ENCODE data around the gene ACAD9. TPM values are rescaled to one million over a fixed set of nuclear protein-coding genes. Genes with fewer than 3 reads are reported as not detected.
A peak's percentile ranks its signal among the peaks of the same experiment; 100 is the strongest.

The ACAD9 gene
- total and polyA plus RNA-seq, 2 of the 13 experiments (the other 11 are each of a cell fraction or from before 2014, with no cell fraction given) = 15.3 to 38.2 TPM

GRCh38 chr3:128950223-128950938 is 71.0 kb downstream of the ACAD9 start (continued):
- TF ChIP-seq ZNF740 (CRISPR knock-in tag; IDR thresholded peaks at IDR 0.05) (no peak), ZNF704 (CRISPR knock-in tag; IDR thresholded peaks at IDR 0.05; ENCODE audit: borderline replicate concordance) (no peak), KDM1A (CRISPR knock-in tag; IDR thresholded peaks at IDR 0.05) (no peak), MYC (CRISPR knock-in tag; IDR thresholded peaks at IDR 0.05; ENCODE audit: borderline replicate concordance) (0 out of 2 replicates have a peak, but pooled peaks have one; percentile 35), MEIS2 (CRISPR knock-in tag; IDR thresholded peaks at IDR 0.05) (no peak), TEAD2 (CRISPR knock-in tag; IDR thresholded peaks at IDR 0.05) (no peak), MZF1 (CRISPR knock-in tag; IDR thresholded peaks at IDR 0.05; ENCODE audit: borderline replicate concordance) (no peak), MIER3 (CRISPR knock-in tag; IDR thresholded peaks at IDR 0.05; ENCODE audit: borderline replicate concordance) (0 out of 2 replicates have a peak, but pooled peaks have one; percentile 22), ERF (CRISPR knock-in tag; IDR thresholded peaks at IDR 0.05) (peak; percentile 69; the same call in 1 of the 2 replicates), CENPX (CRISPR knock-in tag; IDR thresholded peaks at IDR 0.05) (no peak), CEBPG (CRISPR knock-in tag; IDR thresholded peaks at IDR 0.05) (peak; percentile 20; the same call in 1 of the 2 replicates), TCF7L2 (IDR thresholded peaks at IDR 0.05; ENCODE audit: low read depth, low read length) (no peak), ZNF260 (CRISPR knock-in tag; IDR thresholded peaks at IDR 0.05; ENCODE audit: borderline replicate concordance, low read depth) (no peak), ZNF205 (CRISPR knock-in tag; IDR thresholded peaks at IDR 0.05) (0 out of 2 replicates have a peak, but pooled peaks have one; percentile 51), ATF4 (CRISPR knock-in tag; IDR thresholded peaks at IDR 0.05) (no peak)
- TF ChIP-seq, protein P1, sequence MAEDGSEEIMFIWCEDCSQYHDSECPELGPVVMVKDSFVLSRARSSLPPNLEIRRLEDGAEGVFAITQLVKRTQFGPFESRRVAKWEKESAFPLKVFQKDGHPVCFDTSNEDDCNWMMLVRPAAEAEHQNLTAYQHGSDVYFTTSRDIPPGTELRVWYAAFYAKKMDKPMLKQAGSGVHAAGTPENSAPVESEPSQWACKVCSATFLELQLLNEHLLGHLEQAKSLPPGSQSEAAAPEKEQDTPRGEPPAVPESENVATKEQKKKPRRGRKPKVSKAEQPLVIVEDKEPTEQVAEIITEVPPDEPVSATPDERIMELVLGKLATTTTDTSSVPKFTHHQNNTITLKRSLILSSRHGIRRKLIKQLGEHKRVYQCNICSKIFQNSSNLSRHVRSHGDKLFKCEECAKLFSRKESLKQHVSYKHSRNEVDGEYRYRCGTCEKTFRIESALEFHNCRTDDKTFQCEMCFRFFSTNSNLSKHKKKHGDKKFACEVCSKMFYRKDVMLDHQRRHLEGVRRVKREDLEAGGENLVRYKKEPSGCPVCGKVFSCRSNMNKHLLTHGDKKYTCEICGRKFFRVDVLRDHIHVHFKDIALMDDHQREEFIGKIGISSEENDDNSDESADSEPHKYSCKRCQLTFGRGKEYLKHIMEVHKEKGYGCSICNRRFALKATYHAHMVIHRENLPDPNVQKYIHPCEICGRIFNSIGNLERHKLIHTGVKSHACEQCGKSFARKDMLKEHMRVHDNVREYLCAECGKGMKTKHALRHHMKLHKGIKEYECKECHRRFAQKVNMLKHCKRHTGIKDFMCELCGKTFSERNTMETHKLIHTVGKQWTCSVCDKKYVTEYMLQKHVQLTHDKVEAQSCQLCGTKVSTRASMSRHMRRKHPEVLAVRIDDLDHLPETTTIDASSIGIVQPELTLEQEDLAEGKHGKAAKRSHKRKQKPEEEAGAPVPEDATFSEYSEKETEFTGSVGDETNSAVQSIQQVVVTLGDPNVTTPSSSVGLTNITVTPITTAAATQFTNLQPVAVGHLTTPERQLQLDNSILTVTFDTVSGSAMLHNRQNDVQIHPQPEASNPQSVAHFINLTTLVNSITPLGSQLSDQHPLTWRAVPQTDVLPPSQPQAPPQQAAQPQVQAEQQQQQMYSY (CRISPR knock-in tag; IDR thresholded peaks at IDR 0.05) = no peak
- TF ChIP-seq, protein P2, sequence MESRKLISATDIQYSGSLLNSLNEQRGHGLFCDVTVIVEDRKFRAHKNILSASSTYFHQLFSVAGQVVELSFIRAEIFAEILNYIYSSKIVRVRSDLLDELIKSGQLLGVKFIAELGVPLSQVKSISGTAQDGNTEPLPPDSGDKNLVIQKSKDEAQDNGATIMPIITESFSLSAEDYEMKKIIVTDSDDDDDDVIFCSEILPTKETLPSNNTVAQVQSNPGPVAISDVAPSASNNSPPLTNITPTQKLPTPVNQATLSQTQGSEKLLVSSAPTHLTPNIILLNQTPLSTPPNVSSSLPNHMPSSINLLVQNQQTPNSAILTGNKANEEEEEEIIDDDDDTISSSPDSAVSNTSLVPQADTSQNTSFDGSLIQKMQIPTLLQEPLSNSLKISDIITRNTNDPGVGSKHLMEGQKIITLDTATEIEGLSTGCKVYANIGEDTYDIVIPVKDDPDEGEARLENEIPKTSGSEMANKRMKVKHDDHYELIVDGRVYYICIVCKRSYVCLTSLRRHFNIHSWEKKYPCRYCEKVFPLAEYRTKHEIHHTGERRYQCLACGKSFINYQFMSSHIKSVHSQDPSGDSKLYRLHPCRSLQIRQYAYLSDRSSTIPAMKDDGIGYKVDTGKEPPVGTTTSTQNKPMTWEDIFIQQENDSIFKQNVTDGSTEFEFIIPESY (CRISPR knock-in tag; IDR thresholded peaks at IDR 0.05) = no peak
- TF ChIP-seq, protein P3, sequence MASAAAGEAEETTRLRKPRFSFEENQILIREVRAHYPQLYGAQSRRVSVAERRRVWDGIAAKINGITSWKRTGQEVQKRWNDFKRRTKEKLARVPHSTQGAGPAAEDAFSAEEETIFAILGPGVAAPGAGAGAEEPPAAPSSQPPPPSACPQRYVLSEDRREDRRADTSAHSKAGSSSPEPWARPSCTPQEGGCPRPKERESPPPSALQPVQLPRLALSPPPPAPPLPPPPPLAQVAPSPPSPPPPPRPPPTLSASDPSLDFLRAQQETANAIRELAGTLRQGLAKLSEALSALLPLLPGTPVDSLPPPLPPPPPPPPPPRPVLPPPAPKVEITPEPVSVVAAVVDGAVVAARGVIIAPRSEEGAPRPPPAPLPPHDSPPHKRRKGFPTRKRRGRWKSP (CRISPR knock-in tag; IDR thresholded peaks at IDR 0.05) = 0 out of 2 replicates have a peak, but pooled peaks have one; percentile 20

All from HepG2 (cell line).